ENCODE measurements around the gene PRDM5. TPM values are rescaled to one million over a fixed set of nuclear protein-coding genes. Genes with fewer than 3 reads are reported as not detected.

Gene PRDM5
- total and polyA plus RNA-seq, 7 donors: 0.56 to 3.4 (median 2.2) TPM

DNA sequence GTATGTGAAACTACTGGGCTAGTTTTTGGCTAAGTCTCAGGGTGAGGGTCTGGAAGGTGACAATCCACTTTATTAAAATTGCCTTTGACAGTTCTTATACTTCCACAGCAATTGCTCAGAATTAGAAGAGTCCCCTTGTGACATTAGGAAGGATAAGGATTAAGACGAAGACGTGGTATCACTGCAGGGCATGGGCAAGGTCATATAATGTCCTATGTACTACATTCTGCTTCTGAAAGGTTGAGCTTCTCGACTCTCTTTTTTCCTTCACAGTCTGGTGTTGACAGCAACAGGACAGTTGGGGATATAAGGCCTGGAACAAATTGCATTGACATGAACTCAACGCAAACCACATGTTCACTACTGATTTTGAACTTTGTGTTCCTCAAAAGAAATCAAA, 40.9 kb upstream of the PRDM5 start:
- H3K9me3 ChIP-seq: no peaks in the 10 kb centered on the region
- no peak overlapping the region for H3K27ac ChIP-seq
- WGBS, 3 donors: 44 to 54% (median 52%) methylated on average over 4 of the region's 4 CpGs
- no peaks in the 10 kb centered on the region for H3K36me3 ChIP-seq (ENCODE audit: insufficient read depth in 1 of 2, low read depth in 1 of 2)
- intact Hi-C loops (cut with DNase I): no loop called here
- H3K4me3 ChIP-seq: no peak overlapping the region
- no peaks in the 10 kb centered on the region for H3K4me1 ChIP-seq
- ATAC-seq (no peak), DNase-seq (no peak)
- H3K27me3 ChIP-seq (ENCODE audit: insufficient read depth in 3 of 3, low read length in 2 of 3): peaks cover 0 to 2% (median 0%) of the 10 kb centered on the region in 3 donors
- TF ChIP-seq, protein P1, sequence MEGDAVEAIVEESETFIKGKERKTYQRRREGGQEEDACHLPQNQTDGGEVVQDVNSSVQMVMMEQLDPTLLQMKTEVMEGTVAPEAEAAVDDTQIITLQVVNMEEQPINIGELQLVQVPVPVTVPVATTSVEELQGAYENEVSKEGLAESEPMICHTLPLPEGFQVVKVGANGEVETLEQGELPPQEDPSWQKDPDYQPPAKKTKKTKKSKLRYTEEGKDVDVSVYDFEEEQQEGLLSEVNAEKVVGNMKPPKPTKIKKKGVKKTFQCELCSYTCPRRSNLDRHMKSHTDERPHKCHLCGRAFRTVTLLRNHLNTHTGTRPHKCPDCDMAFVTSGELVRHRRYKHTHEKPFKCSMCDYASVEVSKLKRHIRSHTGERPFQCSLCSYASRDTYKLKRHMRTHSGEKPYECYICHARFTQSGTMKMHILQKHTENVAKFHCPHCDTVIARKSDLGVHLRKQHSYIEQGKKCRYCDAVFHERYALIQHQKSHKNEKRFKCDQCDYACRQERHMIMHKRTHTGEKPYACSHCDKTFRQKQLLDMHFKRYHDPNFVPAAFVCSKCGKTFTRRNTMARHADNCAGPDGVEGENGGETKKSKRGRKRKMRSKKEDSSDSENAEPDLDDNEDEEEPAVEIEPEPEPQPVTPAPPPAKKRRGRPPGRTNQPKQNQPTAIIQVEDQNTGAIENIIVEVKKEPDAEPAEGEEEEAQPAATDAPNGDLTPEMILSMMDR (IDR thresholded peaks at IDR 0.05): no peak

DNA sequence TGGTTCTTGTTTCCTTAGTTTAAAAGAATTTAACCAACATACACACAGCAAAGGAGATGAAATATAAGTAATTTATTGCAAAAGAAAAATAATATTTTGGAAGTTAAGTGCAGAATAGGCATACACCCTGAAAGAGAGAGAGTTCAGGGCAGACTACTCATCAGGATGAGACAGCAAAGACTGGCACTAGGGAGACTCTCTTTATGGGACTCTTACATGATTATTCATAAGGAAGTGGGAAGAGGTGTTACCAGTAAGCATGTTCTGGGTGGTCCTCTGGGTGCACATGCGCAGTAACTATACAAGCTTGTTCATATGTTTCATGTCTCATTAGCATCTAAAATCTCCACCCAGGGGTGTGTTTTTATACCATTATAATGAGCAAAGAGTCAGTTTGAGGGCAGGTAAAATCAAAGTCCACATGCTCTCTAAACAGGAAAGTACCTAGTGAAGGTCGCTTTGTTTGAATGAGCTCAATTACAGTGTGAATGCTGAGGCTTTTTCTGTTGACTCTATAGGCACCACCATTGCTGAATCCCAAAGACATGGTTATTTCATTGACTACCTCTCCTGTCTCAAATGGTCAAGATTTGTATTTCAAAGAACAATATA, 38.2 kb upstream of the PRDM5 start:
- Histone ChIP-seq H3K4me3 (no peak overlapping the region), H3K27me3 (ENCODE audit: insufficient read depth in 3 of 3, low read length in 2 of 3) (peaks cover 0 to 2% (median 0%) of the 10 kb centered on the region in 3 donors), H3K27ac (no peak overlapping the region), H3K36me3 (ENCODE audit: insufficient read depth in 1 of 2, low read depth in 1 of 2) (no peaks in the 10 kb centered on the region), H3K9me3 (no peaks in the 10 kb centered on the region), H3K4me1 (no peaks in the 10 kb centered on the region)
- no peak for DNase-seq
- ATAC-seq: no peak
- TF ChIP-seq, protein P1 (IDR thresholded peaks at IDR 0.05): no peak
- WGBS, 3 donors: 47 to 50% (median 50%) methylated on average over 2 of the region's 2 CpGs
- intact Hi-C loops (cut with DNase I): no loop called here

DNA sequence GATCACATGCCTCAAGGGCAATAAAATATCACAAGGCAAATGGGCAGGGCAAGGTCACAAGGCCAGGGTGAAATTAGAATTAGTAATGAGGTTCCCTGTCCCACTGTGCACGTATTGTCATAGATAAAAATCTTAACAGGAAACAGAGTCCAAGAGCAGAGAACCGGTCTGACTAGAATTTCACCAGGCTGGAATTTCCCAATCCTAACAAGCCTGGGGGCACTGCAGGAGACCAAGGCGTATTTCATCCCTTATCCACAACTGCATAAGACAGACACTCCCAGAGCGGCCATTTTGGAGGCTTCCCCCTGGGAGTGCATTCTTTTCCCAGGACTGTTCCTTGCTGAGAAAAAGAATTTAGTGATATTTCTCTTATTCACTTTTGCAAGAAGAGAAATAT, 25.9 kb upstream of the PRDM5 start:
- H3K36me3 ChIP-seq (ENCODE audit: insufficient read depth in 1 of 2, low read depth in 1 of 2): no peaks in the 10 kb centered on the region
- TF ChIP-seq, protein P1 (IDR thresholded peaks at IDR 0.05): no peak
- DNase-seq (no peak), ATAC-seq (no peak)
- no peak overlapping the region for H3K4me3 ChIP-seq
- no peaks in the 10 kb centered on the region for H3K9me3 ChIP-seq
- intact Hi-C loops (cut with DNase I): no loop called here
- H3K27me3 ChIP-seq (ENCODE audit: insufficient read depth in 3 of 3, low read length in 2 of 3): no peaks in the 10 kb centered on the region
- no peak overlapping the region for H3K27ac ChIP-seq
- H3K4me1 ChIP-seq: no peaks in the 10 kb centered on the region
- 53 to 57% (median 56%) methylated on average over 4 of the region's 4 CpGs for WGBS, 3 donors

DNA sequence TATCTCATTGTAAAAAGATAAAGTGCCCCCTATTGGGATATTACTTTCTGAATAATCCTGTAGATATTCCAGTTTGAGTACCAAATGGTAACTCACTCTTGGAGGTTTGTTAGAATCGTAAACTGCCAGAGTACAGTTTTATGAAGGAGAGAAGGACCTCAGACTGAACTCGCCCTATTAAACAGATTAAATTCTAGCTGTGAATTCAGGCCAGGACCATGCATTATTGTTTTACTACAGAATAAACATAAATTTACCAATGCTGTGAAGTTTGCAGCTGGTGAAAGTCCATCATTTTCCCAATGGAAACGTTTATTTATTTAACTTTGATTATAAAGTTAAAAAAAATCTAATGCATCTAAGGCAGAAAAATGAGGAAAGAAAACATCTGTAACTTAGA, 20.2 kb upstream of the PRDM5 start:
- intact Hi-C loops (cut with DNase I): no loop called here
- Histone ChIP-seq H3K27me3 (ENCODE audit: insufficient read depth in 3 of 3, low read length in 2 of 3) (no peaks in the 10 kb centered on the region), H3K4me1 (no peaks in the 10 kb centered on the region), H3K27ac (no peak overlapping the region), H3K36me3 (ENCODE audit: insufficient read depth in 1 of 2, low read depth in 1 of 2) (no peaks in the 10 kb centered on the region), H3K4me3 (no peak overlapping the region), H3K9me3 (no peaks in the 10 kb centered on the region)
- TF ChIP-seq, protein P1 (IDR thresholded peaks at IDR 0.05): no peak
- DNase-seq (no peak), ATAC-seq (no peak)
- WGBS, 3 donors: 47 to 62% (median 55%) methylated on average over 3 of the region's 3 CpGs

DNA sequence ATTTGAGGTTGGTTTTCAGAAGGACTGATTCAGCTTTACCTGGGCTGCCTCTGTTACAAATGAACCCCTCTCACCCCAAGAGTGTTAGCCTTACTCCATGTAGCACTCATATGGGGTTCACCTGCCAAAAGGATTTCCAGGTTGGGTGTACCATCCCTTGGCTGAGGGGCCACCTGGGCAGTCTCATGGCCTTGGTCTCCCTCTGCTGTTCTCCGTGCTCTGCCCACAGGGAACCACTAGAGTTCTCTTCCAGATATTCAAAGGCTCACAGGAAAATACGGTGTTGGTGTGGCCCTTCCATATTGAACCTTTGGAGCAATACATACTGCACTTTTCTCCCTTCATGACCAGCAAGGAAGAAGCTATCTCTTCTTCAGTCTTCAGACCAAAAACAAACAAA, 18.0 kb upstream of the PRDM5 start:
- intact Hi-C loops (cut with DNase I): no loop called here
- DNase-seq: no peak
- no peaks in the 10 kb centered on the region for H3K9me3 ChIP-seq
- H3K27ac ChIP-seq: no peak overlapping the region
- no peaks in the 10 kb centered on the region for H3K4me1 ChIP-seq
- H3K4me3 ChIP-seq: no peak overlapping the region
- WGBS, 3 donors: 84 to 90% (median 86%) methylated on average over 2 of the region's 2 CpGs
- ATAC-seq: no peak
- no peaks in the 10 kb centered on the region for H3K27me3 ChIP-seq (ENCODE audit: insufficient read depth in 3 of 3, low read length in 2 of 3)
- H3K36me3 ChIP-seq (ENCODE audit: insufficient read depth in 1 of 2, low read depth in 1 of 2): no peaks in the 10 kb centered on the region
- TF ChIP-seq, protein P1 (IDR thresholded peaks at IDR 0.05): no peak
